Measurements from ENCODE around the gene EGFL6. TPM values are rescaled to one million over a fixed set of nuclear protein-coding genes. Genes with fewer than 3 reads are reported as not detected.

Gene EGFL6
- total and polyA plus RNA-seq, 2 of the 4 experiments (the other 2 are of a cell fraction), result not detected

DNA sequence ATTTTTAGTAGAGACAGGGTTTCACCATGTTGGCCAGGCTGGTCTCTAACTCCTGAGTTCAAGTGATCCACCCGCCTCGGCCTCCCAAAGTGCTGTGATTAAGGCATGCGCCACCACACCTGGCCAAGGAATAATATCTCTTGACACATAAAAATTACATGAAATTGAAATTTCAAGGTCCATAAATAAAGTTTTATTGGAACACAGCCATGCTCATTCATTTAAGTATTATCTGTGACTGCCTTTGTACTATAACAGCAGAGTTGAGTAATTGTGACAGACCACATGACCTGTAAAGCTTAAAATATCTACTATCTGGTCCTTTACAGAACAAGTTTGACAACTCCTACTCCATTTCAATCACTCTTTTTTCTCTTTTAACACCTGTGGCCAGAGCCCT is 17.8 kb upstream of the EGFL6 start:
- no peak for TF ChIP-seq POLR2A (IDR thresholded peaks at IDR 0.05; ENCODE audit: low read depth, low read length)
- no peak for TF ChIP-seq CHD1 (IDR thresholded peaks at IDR 0.05; ENCODE audit: low read depth, low read length)
- TF ChIP-seq CEBPB (IDR thresholded peaks at IDR 0.05; ENCODE audit: low read depth, low read length), result no peak
- no peak for TF ChIP-seq SMC3 (IDR thresholded peaks at IDR 0.05; ENCODE audit: low read depth, low read length)
- no peak for TF ChIP-seq MAFK (IDR thresholded peaks at IDR 0.05; ENCODE audit: low read depth, low read length)
- TF ChIP-seq, protein P1, sequence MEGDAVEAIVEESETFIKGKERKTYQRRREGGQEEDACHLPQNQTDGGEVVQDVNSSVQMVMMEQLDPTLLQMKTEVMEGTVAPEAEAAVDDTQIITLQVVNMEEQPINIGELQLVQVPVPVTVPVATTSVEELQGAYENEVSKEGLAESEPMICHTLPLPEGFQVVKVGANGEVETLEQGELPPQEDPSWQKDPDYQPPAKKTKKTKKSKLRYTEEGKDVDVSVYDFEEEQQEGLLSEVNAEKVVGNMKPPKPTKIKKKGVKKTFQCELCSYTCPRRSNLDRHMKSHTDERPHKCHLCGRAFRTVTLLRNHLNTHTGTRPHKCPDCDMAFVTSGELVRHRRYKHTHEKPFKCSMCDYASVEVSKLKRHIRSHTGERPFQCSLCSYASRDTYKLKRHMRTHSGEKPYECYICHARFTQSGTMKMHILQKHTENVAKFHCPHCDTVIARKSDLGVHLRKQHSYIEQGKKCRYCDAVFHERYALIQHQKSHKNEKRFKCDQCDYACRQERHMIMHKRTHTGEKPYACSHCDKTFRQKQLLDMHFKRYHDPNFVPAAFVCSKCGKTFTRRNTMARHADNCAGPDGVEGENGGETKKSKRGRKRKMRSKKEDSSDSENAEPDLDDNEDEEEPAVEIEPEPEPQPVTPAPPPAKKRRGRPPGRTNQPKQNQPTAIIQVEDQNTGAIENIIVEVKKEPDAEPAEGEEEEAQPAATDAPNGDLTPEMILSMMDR (conservative IDR thresholded peaks at IDR 0.05; ENCODE audit: low read depth, low read length), result no peak
- TF ChIP-seq RCOR1 (IDR thresholded peaks at IDR 0.05; ENCODE audit: insufficient replicate concordance, low read length), result no peak
- TF ChIP-seq NFE2L2 (IDR thresholded peaks at IDR 0.05; ENCODE audit: low read depth, low read length), result no peak
- no peak for TF ChIP-seq BHLHE40 (IDR thresholded peaks at IDR 0.05; ENCODE audit: low read depth, low read length)
- TF ChIP-seq MAZ (IDR thresholded peaks at IDR 0.05; ENCODE audit: borderline replicate concordance, low read depth, low read length), result no peak
- TF ChIP-seq FOS (IDR thresholded peaks at IDR 0.05; ENCODE audit: low read depth, low read length), result no peak
- no peaks in the 10 kb centered on the region for H3K36me3 ChIP-seq (ENCODE audit: control insufficient read depth, insufficient read depth, low read length)
- no peak overlapping the region for H2BK20ac ChIP-seq (ENCODE audit: low read depth, low read length)
- no peaks in the 10 kb centered on the region for H4K20me1 ChIP-seq (ENCODE audit: insufficient read depth, low read length)
- no peak overlapping the region for H2AK9ac ChIP-seq (replicated peaks; ENCODE audit: low read depth, low read length, poor library complexity)
- H3K18ac ChIP-seq (ENCODE audit: low read depth, low read length), result no peak overlapping the region
- H2AFZ ChIP-seq (replicated peaks; ENCODE audit: low read length, poor library complexity), result no peak overlapping the region
- no peak overlapping the region for H3K14ac ChIP-seq (replicated peaks; ENCODE audit: low read depth, low read length)
- no peak overlapping the region for H2BK15ac ChIP-seq (ENCODE audit: low read depth, low read length)
- ChIA-PET CTCF (interaction anchor here (1.2 kb wide), 1 partner anchor 94 kb away, joined by 4 read pairs; no protein-coding TSS in a partner anchor), POLR2A (ENCODE audit: unreplicated experiment) (no interaction called here)
- DNase-seq (no peak), ATAC-seq (ENCODE audit: low read depth) (no peak)
- H2BK5ac ChIP-seq (ENCODE audit: low read depth, low read length, poor library complexity, severe bottlenecking), result no peak overlapping the region
- no peak overlapping the region for H3K23ac ChIP-seq (ENCODE audit: low read depth, low read length)
- H3K9ac ChIP-seq (ENCODE audit: low read depth, low read length), result no peak overlapping the region
- no peak overlapping the region for H3K27ac ChIP-seq (ENCODE audit: insufficient read depth, low read length)
- intact Hi-C loops (cut with micrococcal nuclease), result no loop called here
- H4K91ac ChIP-seq (ENCODE audit: insufficient read depth, low read depth, low read length), result no peak overlapping the region
- in situ Hi-C loops (cut with MboI; ENCODE audit: low sequenced_read_pairs), result no loop called here
- no peak overlapping the region for H4K5ac ChIP-seq (ENCODE audit: low read depth, low read length)
- no TSS peak for BruUV-seq (replicated peaks)
- no peaks in the 10 kb centered on the region; the same call in 1 of the 2 replicates for H3K4me1 ChIP-seq (ENCODE audit: control insufficient read depth, insufficient read depth, low read length)
- no peak overlapping the region for H3K56ac ChIP-seq (ENCODE audit: extremely low read depth, insufficient read depth, low read length)
- no peak overlapping the region for H2BK120ac ChIP-seq (ENCODE audit: low read depth, low read length)
- peaks cover 21% of the 10 kb centered on the region for H3K27me3 ChIP-seq (ENCODE audit: control insufficient read depth, insufficient read depth, low read length)
- H4K8ac ChIP-seq (ENCODE audit: low read depth in 2 of 2, low read length in 2 of 2), result no peak overlapping the region
- H3K9me1 ChIP-seq (ENCODE audit: insufficient read depth, low read length), result no peaks in the 10 kb centered on the region
- WGBS, 2 experiments (ENCODE audit: extremely low coverage in 2 of 2, insufficient read length in 1 of 2), result no CpG with 5 or more reads among the region's 3 CpGs
- dilution Hi-C loops (cut with HindIII; ENCODE audit: low sequenced_read_pairs, unreplicated experiment), result no loop called here
- H2AK5ac ChIP-seq (ENCODE audit: low read depth, low read length), result no peak overlapping the region
- no peak overlapping the region for H3K4me2 ChIP-seq (ENCODE audit: low read depth, low read length)
- peaks cover 4% of the 10 kb centered on the region; the same call in 1 of the 2 replicates for H3K9me3 ChIP-seq (ENCODE audit: control insufficient read depth, insufficient read depth, low read length)
- H3K79me1 ChIP-seq (ENCODE audit: low read depth in 1 of 2, low read length in 2 of 2), result no peaks in the 10 kb centered on the region
- no peak overlapping the region for H3K4me3 ChIP-seq (ENCODE audit: insufficient read depth, low read depth, low read length)
- H3K4ac ChIP-seq (ENCODE audit: low read depth, low read length), result no peak overlapping the region

Measured in IMR-90 (cell line).